Stimulated activated CD4-positive, alpha-beta T cell treated with anti-CD3 and anti-CD28 coated beads, Interleukin-2, amount 100 ng/mL, for 48 hours (primary cell): ENCODE measurements around the gene FBLN2.

Source experiments
- DNase-seq, 2 donors: peaks; one replicate each; pipeline ENCODE4 v3.0.0-alpha.2; 2020

Gene FBLN2

GRCh38 chr3:13628841-13629551 lies 80.1 kb downstream of the FBLN2 start:
- no peak for DNase-seq

GRCh38 chr3:13629644-13630043 lies 80.7 kb downstream of the FBLN2 start:
- DNase-seq, result no peak

GRCh38 chr3:13631256-13631655 lies 82.3 kb downstream of the FBLN2 start:
- DNase-seq, result no peak

GRCh38 chr3:13633176-13633575 lies 84.3 kb downstream of the FBLN2 start:
- DNase-seq, result no peak

- DNase-seq, result no peak
Observed at GRCh38 chr3:13634151-13634550, 85.2 kb downstream of the FBLN2 start.

- no peak for DNase-seq
Observed at GRCh38 chr3:13634615-13635014, 85.7 kb downstream of the FBLN2 start.

- no peak for DNase-seq
Observed at GRCh38 chr3:13636186-13636585, 87.3 kb downstream of the FBLN2 start.

- DNase-seq, result no peak
Observed at GRCh38 chr3:13636874-13637273, 87.9 kb downstream of the FBLN2 start.

- no peak for DNase-seq
Observed at GRCh38 chr3:13637311-13637891, 88.5 kb downstream of the FBLN2 start.

GRCh38 chr3:13637953-13638352 lies 89.0 kb downstream of the FBLN2 start:
- DNase-seq, result no peak

GRCh38 chr3:13638927-13639326 lies 90.0 kb downstream of the FBLN2 start:
- no peak for DNase-seq

GRCh38 chr3:13642597-13642996 lies 93.7 kb downstream of the FBLN2 start:
- no peak for DNase-seq

- DNase-seq, result no peak
Observed at GRCh38 chr3:13644341-13645117, 95.6 kb downstream of the FBLN2 start.

GRCh38 chr3:13645801-13646637 lies 97.1 kb downstream of the FBLN2 start:
- no peak for DNase-seq

GRCh38 chr3:13647298-13648059 lies 98.6 kb downstream of the FBLN2 start:
- DNase-seq, result no peak

GRCh38 chr3:13648060-13649001 lies 99.4 kb downstream of the FBLN2 start:
- peak; percentile 77 to 83 for DNase-seq

GRCh38 chr3:13650210-13651056 lies 101.5 kb downstream of the FBLN2 start:
- DNase-seq, result peak; percentile 79 to 81

- DNase-seq, result no peak
Observed at GRCh38 chr3:13651057-13651400, 102.1 kb downstream of the FBLN2 start.

GRCh38 chr3:13651775-13652428 lies 103.0 kb downstream of the FBLN2 start:
- DNase-seq, result no peak

GRCh38 chr3:13652728-13653127 lies 103.8 kb downstream of the FBLN2 start:
- DNase-seq, result no peak
